HTR-8/SVneo (cell line): ENCODE data around the gene PITX1.

ENCODE experiments used
- DNase-seq: peaks from one replicate; pipeline ENCODE4 v3.0.0; 2011; ENCODE audit warnings: low spot score, mixed read lengths; ENCODE audit not compliant: insufficient read length
- FAIRE-seq: peaks from 2 replicates; lab custom pipeline; 2011; peaks lifted over from hg19 to GRCh38; lab: Jason Lieb, UNC

Gene PITX1

DNA sequence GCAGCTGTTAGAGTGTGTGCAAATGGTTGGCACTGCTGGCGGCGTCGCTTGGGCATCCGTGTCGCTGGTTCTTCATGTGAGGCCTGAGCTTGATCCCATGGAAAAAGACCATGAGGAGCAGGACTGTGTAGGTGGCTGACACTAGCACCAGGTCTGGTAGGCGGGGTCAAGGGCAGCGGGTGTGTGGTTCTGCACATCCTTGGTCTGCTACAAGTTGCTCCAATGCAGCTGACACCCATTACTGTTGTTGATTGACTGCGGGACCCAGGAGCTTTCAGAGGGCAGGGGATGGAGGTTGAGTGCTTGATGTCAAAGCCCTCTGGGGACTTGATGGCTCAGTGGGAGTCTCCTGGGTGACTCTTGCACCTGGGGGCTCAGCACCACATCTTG lies 29.0 kb upstream of the PITX1 start:
- FAIRE-seq (no peak), DNase-seq (no peak)

DNA sequence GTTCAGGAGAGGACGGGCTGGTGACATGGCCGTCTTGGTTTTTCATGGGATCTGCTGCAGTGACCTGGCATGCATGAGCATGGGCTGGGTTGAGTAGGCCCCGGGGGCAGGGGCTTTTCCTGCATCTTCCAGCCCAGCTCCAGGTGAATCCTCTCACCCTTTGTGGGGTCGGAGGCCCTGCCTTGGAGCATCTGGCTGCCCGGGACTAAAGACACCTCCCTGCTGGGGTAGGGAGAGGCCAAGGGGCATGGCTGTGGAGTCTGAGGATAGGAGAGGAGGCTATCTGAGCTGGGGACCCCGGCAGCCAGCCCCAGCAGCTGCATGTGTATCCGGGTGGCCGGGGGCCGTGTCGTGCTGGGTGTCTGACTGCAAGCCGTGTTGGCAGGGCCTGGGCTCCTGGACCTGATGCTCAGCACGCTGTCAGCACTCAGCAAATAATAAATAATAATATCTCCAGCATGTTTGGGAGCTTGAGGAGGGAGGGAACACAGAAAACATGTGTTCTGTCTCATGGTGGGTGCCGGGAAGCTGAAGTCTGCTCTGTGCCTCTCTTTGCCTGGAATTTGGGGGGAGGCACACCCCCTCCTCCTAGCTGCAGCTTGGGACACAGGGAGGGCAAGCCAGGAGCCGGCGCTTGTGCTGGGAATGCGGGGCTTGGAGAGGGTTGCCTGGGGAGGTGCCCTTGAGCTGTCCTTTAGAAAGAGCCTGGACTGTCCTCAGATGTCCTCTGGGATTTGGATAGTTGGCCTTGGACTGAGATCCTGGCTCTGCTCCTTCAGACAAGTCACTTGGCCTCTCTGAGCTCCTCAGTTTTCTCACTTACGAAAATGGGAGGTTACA lies 28.4 kb upstream of the PITX1 start:
- DNase-seq (no peak), FAIRE-seq (no peak)

DNA sequence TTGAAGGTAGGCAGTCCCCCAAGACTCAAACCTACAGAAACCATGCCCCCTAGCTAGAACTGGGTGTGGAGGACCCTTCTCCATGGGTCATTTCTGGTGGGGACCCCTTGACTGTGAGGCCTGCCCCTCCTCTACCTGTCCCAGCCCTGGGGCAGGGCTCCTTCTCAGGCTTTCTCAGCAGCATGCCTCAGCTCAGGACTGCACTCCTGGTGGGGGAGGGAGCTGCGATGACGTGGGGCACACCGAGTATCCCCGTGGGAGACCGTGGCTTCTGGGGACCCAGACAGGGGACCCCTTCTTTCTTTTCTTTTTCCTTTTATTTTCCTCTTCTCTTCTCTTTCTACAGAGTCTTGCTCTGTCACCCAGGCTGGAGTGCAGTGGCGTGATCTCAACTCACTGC lies 27.0 kb upstream of the PITX1 start:
- FAIRE-seq (no peak), DNase-seq (no peak)

GRCh38 chr5:135060021-135060420 lies 26.0 kb upstream of the PITX1 start:
- no peak for FAIRE-seq

DNA sequence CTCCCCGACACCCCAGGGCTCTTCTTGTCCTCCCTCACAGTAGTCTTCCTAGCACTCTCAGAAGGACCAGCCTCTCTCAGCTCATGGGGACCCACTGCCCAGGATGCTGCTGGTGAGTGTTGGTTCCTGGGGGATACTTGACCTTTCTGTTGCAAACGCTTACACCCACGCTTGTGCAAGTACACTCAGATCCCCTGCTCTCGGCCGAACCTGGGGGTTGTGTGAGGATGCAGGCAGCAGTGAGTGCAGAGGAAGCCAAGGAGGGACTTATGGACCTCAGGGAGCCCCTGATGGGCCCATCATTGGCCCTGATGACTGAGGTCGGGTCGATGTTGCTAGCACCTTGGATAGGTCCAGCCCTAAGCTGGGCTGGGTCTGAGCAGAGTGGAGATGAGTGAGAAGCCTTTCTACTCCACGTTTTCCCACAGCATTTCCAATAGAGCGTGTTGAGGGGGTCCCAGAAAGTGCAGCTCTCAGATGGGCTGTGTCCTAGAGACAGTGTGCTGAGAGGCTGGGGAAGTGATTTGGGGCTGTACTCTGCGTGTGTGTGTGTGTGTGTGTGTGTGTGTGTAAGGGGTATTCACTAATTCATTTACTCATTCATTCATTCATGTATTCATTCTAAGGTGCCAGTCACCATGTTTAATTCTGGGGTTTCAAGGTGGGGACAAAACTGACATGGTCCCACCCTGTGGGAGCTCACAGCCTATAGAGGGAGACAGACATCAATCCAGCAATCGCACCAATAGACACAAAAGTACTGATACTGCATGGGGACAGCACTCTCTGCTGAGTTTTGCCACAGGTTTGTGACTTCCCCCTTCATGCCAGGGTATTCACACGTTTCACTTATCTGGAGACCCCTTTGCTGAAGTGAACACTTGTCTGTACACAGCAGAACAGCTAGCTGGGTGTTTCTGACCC lies 25.2 kb upstream of the PITX1 start:
- FAIRE-seq, result no peak
- DNase-seq, result no peak

More at GRCh38 chr5:135060021-135060420, 26.0 kb upstream of the PITX1 start:
- DNase-seq, result no peak

DNA sequence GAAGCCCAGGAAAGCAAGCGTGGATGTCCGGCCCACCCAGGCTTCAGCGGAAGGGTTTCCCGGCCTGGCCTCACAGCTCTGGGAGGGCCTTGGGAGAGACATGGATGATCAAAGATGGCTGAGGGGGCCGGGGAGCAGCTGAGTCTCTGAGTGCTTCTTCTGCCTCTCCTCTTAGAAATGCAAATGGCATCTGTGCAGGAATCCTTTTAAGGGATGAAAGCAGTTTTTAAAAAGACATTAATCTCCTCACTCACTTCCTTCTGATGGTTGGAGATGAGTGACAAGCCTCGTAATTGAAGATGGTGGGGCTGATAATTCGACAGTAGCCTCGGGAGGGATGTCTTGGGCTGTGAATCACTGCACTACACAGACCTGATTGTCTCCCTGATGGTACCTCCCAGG lies 24.3 kb upstream of the PITX1 start:
- FAIRE-seq, result no peak
- DNase-seq, result no peak

DNA sequence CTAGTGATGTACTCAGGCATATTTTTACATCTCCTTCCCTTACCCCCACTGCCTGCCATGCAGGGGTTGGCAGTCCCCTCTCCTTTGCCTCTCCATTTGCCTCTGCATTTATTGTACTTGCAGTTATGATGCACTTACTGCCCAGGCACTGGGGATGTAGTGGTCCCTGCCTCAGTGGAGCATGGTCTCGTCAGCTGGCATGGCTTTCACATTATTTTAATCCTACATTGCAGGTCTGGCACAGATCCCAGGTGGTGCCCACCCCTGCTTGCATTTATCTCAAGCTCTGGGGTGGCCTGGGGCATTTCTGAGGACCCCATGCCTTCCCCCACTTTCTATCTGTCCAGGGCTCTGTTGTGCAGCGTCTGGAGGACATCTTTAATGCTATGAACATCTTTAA lies 23.2 kb upstream of the PITX1 start:
- DNase-seq (no peak), FAIRE-seq (no peak)

GRCh38 chr5:135056316-135057030 lies 22.4 kb upstream of the PITX1 start:
- no peak for DNase-seq
- FAIRE-seq, result no peak

DNA sequence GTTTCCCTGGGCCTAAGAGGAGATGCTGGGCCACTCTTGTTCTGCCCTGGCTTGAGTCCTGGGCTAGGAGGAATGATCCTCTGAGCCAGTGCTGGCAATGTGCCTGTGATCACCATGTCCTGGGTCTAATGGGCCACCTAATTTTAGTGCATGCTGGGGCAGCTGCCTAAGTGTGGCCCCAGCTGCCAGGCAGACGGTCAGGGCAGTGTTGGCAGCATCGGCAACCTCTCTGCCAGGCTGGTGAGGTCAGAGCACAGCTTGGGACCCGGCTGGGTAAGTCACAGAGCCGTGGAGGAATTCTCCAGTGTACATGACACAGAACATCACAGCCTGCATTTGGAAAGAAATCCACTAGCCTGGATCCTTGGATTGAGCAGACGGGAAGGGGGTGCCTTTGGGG lies 21.4 kb upstream of the PITX1 start:
- DNase-seq, result no peak
- FAIRE-seq, result no peak

GRCh38 chr5:135054546-135054945 lies 20.5 kb upstream of the PITX1 start:
- FAIRE-seq, result no peak
- no peak for DNase-seq

- DNase-seq (no peak), FAIRE-seq (no peak)
These were observed 20.0 kb upstream of the PITX1 start for GRCh38 chr5:135053989-135054388.

GRCh38 chr5:135053278-135053677 lies 19.2 kb upstream of the PITX1 start:
- DNase-seq (no peak), FAIRE-seq (no peak)

- DNase-seq, result no peak
- no peak for FAIRE-seq
These were observed 18.6 kb upstream of the PITX1 start for GRCh38 chr5:135052511-135053145.

DNA sequence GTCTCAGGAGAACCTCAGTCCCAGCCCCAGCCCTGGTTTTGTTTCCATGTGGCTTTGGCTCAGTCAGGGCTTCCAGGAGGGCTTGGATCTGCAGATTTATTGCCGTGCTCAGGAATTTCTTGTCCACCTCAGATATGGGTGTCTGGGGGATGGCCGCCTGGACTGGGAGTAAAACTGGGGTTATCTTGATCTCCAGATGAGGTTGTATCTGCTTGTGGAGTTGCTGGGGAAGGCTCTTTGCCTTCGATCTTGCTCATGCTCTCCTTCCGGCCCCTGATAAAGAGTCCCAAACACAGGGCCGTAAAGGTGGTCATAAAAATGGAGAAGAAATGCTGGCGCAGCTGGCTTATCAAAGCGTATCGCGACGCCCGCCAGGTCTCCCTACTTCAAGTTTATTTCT lies 17.8 kb upstream of the PITX1 start:
- DNase-seq (no peak), FAIRE-seq (no peak)

GRCh38 chr5:135051399-135051798 lies 17.4 kb upstream of the PITX1 start:
- DNase-seq (no peak), FAIRE-seq (no peak)

DNA sequence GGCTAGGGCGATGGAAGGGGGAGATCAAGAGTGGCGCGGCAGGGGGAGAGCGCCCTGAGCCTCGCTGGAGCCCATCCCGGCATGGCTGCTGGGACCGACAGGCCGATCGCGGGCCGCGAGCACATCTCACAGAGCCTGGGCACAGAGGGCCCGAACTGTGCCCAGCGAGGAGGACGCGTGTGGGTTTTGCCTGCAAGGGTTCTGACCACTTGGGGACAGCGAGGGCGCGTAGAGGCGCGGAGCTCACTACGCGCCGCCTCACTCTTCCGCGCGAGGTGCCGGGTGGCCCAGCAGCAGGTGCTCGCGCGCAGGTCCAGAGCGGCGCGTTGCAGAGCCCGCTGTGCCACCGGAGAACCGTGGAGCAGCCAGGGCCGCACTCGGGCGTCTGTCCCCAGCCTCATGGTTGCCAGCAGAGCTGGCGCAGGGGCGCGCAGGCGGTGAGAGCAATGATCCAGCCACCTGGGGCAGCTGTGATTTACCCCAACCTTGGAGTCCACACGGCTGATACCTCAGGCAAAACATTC lies 16.3 kb upstream of the PITX1 start:
- DNase-seq (no peak), FAIRE-seq (no peak)

DNA sequence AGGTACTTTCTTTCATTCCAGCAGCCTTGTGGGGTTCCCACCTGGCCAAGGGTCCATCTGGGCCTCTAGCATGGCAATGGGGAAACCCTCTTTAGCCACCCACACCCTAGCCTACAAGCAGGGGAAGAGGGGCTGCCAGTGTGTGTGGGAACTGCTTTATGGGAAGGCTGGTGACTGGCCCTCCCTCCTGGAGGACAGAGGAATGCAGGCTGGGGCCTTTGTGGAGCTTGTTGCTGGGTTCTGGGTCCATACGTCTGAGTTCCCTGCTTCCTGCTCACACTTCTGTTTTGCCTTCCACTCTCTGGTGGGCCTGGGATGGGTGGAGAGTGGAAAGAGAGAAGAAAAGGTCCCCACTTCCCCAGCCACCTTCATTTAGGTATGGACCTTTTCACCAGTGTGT lies 14.9 kb upstream of the PITX1 start:
- no peak for DNase-seq
- FAIRE-seq, result no peak

GRCh38 chr5:135048286-135048685 lies 14.3 kb upstream of the PITX1 start:
- FAIRE-seq, result no peak

DNA sequence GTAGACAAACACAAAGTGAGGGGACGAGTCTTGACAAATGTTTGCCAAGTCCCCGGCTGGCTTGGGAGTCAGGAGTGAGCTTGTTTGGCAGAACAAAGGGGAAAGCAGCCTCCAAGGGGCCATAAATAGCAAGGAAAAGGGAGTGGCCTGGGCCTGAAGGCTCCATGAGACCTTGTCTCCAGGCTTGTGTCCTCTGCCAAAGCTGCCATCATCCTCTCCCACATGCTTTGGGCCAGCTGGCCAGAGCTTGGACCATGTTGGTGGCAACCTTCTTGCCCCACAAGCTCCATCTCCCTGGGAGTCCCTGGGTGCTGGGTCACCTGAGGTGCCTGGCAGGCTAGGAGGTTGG lies 13.3 kb upstream of the PITX1 start:
- FAIRE-seq (no peak), DNase-seq (no peak)

More at GRCh38 chr5:135048286-135048685, 14.3 kb upstream of the PITX1 start:
- DNase-seq, result no peak
